H1 (cell line): Measurements from ENCODE around the gene APH1A.
"Not testable (repeated sequence)": the region's sequence is repeated elsewhere in the genome, so short reads cannot be mapped to it uniquely, and the experiment has no call there.

ENCODE experiments used
- CTCF ChIP-seq, 3 experiments: IDR thresholded peaks; 1 replicate in 2 of 3; 2 replicates in 1 of 3; pipeline versions ENCODE4 v1.5.1 to v1.6.1; 2011; ENCODE audit warnings: low read length in 3 of 3, mild to moderate bottlenecking in 3 of 3, inconsistent platforms in 2 of 3, low read depth in 1 of 3, moderate library complexity in 1 of 3; ENCODE audit not compliant: insufficient read depth in 1 of 3; ENCODE audit errors: control extremely low read depth in 1 of 3
- POLR2AphosphoS5 ChIP-seq: IDR thresholded peaks from 2 replicates; pipeline ENCODE4 v1.6.1; 2011; ENCODE audit warnings: low read depth, low read length
- YY1 ChIP-seq: IDR thresholded peaks from 2 replicates; pipeline ENCODE4 v1.6.1; 2011; ENCODE audit warnings: low read depth, mild to moderate bottlenecking, low read length

DNA sequence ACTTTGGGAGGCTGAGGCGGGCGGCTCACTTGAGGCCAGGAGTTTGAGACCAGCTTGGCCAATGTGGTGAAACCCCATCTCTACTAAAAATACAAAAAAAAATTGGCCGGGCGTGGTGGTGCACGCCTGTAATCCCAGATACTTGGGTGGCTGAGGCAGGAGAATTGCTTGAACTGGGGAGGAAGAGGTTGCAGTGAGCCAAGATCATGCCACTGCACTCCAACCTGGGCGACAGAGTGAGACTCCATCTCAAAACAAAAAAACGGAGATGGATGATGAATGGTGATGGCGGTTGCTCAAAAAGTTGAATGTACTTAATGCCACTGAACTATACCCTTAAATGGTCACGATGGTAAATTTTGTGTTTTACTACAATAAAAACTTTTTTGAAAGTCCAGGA is 39.8 kb upstream of the APH1A start:
- not testable (repeated sequence) for TF ChIP-seq POLR2AphosphoS5; CTCF (IDR thresholded peaks at IDR 0.05; ENCODE audit: control extremely low read depth in 1 of 3, insufficient read depth in 1 of 3, low read depth in 1 of 3, low read length in 3 of 3); YY1
